K562 (cell line): Measurements from ENCODE around the gene TMEM245. TPM values are rescaled to one million over a fixed set of nuclear protein-coding genes. Genes with fewer than 3 reads are reported as not detected.

Experiments used
- ATAC-seq: fragments of 200-7000 bp; cut with Tn5 transposase; 3 replicates; pipeline ENCODE4 v1.9.1; 2020; ENCODE audit warnings: moderate library complexity
- BruUV-seq: library from RNA; stranded (reverse); fragments of 400-500 nt; replicated peaks from 2 replicates; lab custom pipeline; 2021; lab: Mats Ljungman, UMichigan
- CTCF ChIA-PET: fragments of 300-600 bp; formaldehyde crosslinking; extraction: SDS; loops from one replicate; lab custom pipeline; 2021; ENCODE audit warnings: low intra/inter-chr PET ratio; lab: Yijun Ruan, JAX
- POLR2A ChIA-PET: fragments of 300-600, 350-650 bp; sonication (Branson Sonifier 250); formaldehyde crosslinking; extraction: SDS; loops from one replicate; lab custom pipeline; 2021; ENCODE audit warnings: antibody characterized with exemption, inconsistent platforms; lab: Yijun Ruan, JAX
- DNase-seq, 4 experiments: peaks; one replicate each; pipeline versions ENCODE4 v3.0.0 to v3.0.0-alpha.2; 2011 to 2018; ENCODE audit warnings: low spot score in 3 of 4, mixed read lengths in 3 of 4; ENCODE audit errors: extremely low read depth in 1 of 4
- FAIRE-seq: peaks from 2 replicates; lab custom pipeline; 2011; peaks lifted over from hg19 to GRCh38; lab: Jason Lieb, UNC
- H2AFZ ChIP-seq: 2 replicates; pipeline ENCODE4 v1.6.0; 2011; ENCODE audit warnings: low read depth, low read length, control low read depth, inconsistent platforms
- H3K27ac ChIP-seq: fragments of 200-600 bp; 3 replicates; pipeline ENCODE4 v1.8.0; 2011; ENCODE audit warnings: low read depth, mild to moderate bottlenecking, control low read depth, inconsistent platforms, low read length, moderate library complexity, mixed read lengths; ENCODE audit errors: extremely low read depth
- H3K27me3 ChIP-seq, 2 experiments: fragments of 300-600 bp in 1 of 2; 2 replicates in 1 of 2; 3 replicates in 1 of 2; pipeline versions ENCODE4 v1.6.0 to v1.8.0; 2011; ENCODE audit warnings: inconsistent platforms in 2 of 2, low read length in 2 of 2, mild to moderate bottlenecking in 1 of 2, mixed read lengths in 1 of 2, moderate library complexity in 1 of 2; ENCODE audit not compliant: control insufficient read depth in 2 of 2, insufficient read depth in 2 of 2
- H3K36me3 ChIP-seq: fragments of 300-600 bp; 3 replicates; pipeline ENCODE4 v1.8.0; 2011; ENCODE audit warnings: mild to moderate bottlenecking, low read length, inconsistent platforms; ENCODE audit not compliant: control insufficient read depth, insufficient read depth
- H3K4me1 ChIP-seq, 2 experiments: fragments of 200-600 bp in 1 of 2; replicated peaks in 1 of 2; 2 replicates in 1 of 2; 3 replicates in 1 of 2; pipeline versions ENCODE4 v1.5.1 to v1.8.0; 2011; ENCODE audit warnings: inconsistent platforms in 2 of 2, low read length in 2 of 2, mild to moderate bottlenecking in 1 of 2, mixed read lengths in 1 of 2, moderate library complexity in 1 of 2; ENCODE audit not compliant: control insufficient read depth in 2 of 2, insufficient read depth in 2 of 2
- H3K4me2 ChIP-seq: 2 replicates; pipeline ENCODE4 v1.6.1; 2011; ENCODE audit warnings: low read length, control low read depth, inconsistent platforms, mixed read lengths; ENCODE audit not compliant: insufficient read depth
- H3K4me3 ChIP-seq: fragments of 200-600 bp; sonication (generic), shearing (Covaris generic); 2 replicates; pipeline ENCODE4 v1.5.1; 2016; ENCODE audit warnings: control low read depth, inconsistent platforms
- H3K79me2 ChIP-seq: fragments of 200-600 bp; 3 replicates; pipeline ENCODE4 v1.8.0; 2011; ENCODE audit warnings: low read length, inconsistent platforms; ENCODE audit not compliant: control insufficient read depth, insufficient read depth
- H3K9ac ChIP-seq, 2 experiments: 2 replicates each; pipeline versions ENCODE4 v1.6.0 to v1.6.1; 2011; ENCODE audit warnings: low read depth in 2 of 2, low read length in 2 of 2, control low read depth in 1 of 2, inconsistent platforms in 1 of 2, mild to moderate bottlenecking in 1 of 2, mixed read lengths in 1 of 2; ENCODE audit not compliant: insufficient read depth in 1 of 2
- H3K9me1 ChIP-seq: one replicate; pipeline ENCODE4 v1.6.0; 2011; ENCODE audit warnings: inconsistent platforms, mild to moderate bottlenecking, low read length, moderate library complexity; ENCODE audit not compliant: control insufficient read depth, insufficient read depth
- H3K9me3 ChIP-seq: replicated peaks from 2 replicates; pipeline ENCODE4 v1.5.1; 2011; ENCODE audit warnings: low read depth, low read length, inconsistent platforms; ENCODE audit not compliant: control insufficient read depth, insufficient read depth
- H4K20me1 ChIP-seq: replicated peaks from 2 replicates; pipeline ENCODE4 v1.6.1; 2011; ENCODE audit warnings: low read length, inconsistent platforms, mixed read lengths; ENCODE audit not compliant: control insufficient read depth, insufficient read depth
- CEBPG ChIP-seq, 3 experiments: fragments of 200-800 bp in 1 of 3; sonication (Bioruptor generic) in 1 of 3; sonication (generic) in 1 of 3; formaldehyde crosslinking in 1 of 3; IDR thresholded peaks in 2 of 3; conservative IDR thresholded peaks in 1 of 3; 2 replicates each; pipeline versions ENCODE4 v1.6.1 to v1.8.0; 2016 to 2022; ENCODE audit warnings: missing compliant biosample characterization in 2 of 3, missing genetic modification characterization in 2 of 3, mild to moderate bottlenecking in 1 of 3, missing genetic modification reagents in 1 of 3
- DMBX1 ChIP-seq: fragments of 250-450 bp; sonication (Bioruptor Pico); IDR thresholded peaks from 2 replicates; pipeline ENCODE4 v1.8.0; 2022; ENCODE audit warnings: inconsistent platforms, mild to moderate bottlenecking, moderate library complexity, borderline replicate concordance
- L3MBTL2 ChIP-seq: fragments of 450-650 bp; IDR thresholded peaks from 2 replicates; pipeline ENCODE4 v1.6.1; 2016; ENCODE audit warnings: mild to moderate bottlenecking, moderate library complexity
- LARP7 ChIP-seq: fragments of 450-650 bp; IDR thresholded peaks from 2 replicates; pipeline ENCODE4 v1.6.1; 2016
- LCOR ChIP-seq: sonication (generic); formaldehyde crosslinking; IDR thresholded peaks from 2 replicates; pipeline ENCODE4 v1.8.0; 2022; ENCODE audit warnings: mild to moderate bottlenecking, missing genetic modification reagents
- MTA2 ChIP-seq: fragments of 450-650 bp; IDR thresholded peaks from 2 replicates; pipeline ENCODE4 v1.6.1; 2016; ENCODE audit warnings: low read depth
- NFIX ChIP-seq: fragments of 250-450 bp; sonication (Bioruptor Pico); IDR thresholded peaks from 2 replicates; pipeline ENCODE4 v1.4.0; 2020; ENCODE audit warnings: low read depth, mild to moderate bottlenecking, moderate library complexity
- POLR2AphosphoS2 ChIP-seq: IDR thresholded peaks from 2 replicates; pipeline ENCODE4 v1.6.1; 2012; ENCODE audit warnings: low read length, improper control_type of control experiment
- SRSF3 ChIP-seq: fragments of 200-400 bp; formaldehyde crosslinking; IDR thresholded peaks from 2 replicates; pipeline ENCODE4 v1.6.1; 2016; ENCODE audit warnings: mild to moderate bottlenecking, low read length, moderate library complexity; ENCODE audit not compliant: insufficient read depth
- SUPT5H ChIP-seq: fragments of 450-650 bp; IDR thresholded peaks from 2 replicates; pipeline ENCODE4 v1.6.1; 2016
- TCFL5 ChIP-seq: fragments of 250-450 bp; sonication (Bioruptor Pico); conservative IDR thresholded peaks from 2 replicates; pipeline ENCODE4 v1.6.1; 2021; ENCODE audit warnings: mild to moderate bottlenecking, moderate library complexity, matching md5 sums
- XRCC5 ChIP-seq: fragments of 200-400 bp; formaldehyde crosslinking; IDR thresholded peaks from 2 replicates; pipeline ENCODE4 v1.6.1; 2017; ENCODE audit warnings: low read depth, mild to moderate bottlenecking, low read length
- ZFP30 ChIP-seq: fragments of 250-450 bp; sonication (Bioruptor Pico); IDR thresholded peaks from 2 replicates; pipeline ENCODE4 v1.8.0; 2022; ENCODE audit warnings: moderate library complexity, mild to moderate bottlenecking, inconsistent platforms, borderline replicate concordance
- ZNF354B ChIP-seq: fragments of 250-450 bp; sonication (Bioruptor Pico); IDR thresholded peaks from 2 replicates; pipeline ENCODE4 v1.4.0; 2020
- ZNF589 ChIP-seq: fragments of 200-800 bp; sonication (Bioruptor generic); IDR thresholded peaks from 2 replicates; pipeline ENCODE4 v1.6.1; 2016; ENCODE audit warnings: low read depth, missing genetic modification characterization, missing compliant biosample characterization
- ZNF668 ChIP-seq: fragments of 250-450 bp; sonication (Bioruptor Pico); IDR thresholded peaks from 2 replicates; pipeline ENCODE4 v1.8.0; 2022; ENCODE audit warnings: mild to moderate bottlenecking, inconsistent platforms
- ZNF699 ChIP-seq: fragments of 250-450 bp; sonication (Bioruptor Pico); IDR thresholded peaks from 2 replicates; pipeline ENCODE4 v1.8.0; 2021; ENCODE audit warnings: mild to moderate bottlenecking, moderate library complexity; ENCODE audit not compliant: insufficient replicate concordance
- WGBS: fragments of 100-300 bp; shearing (Covaris generic); methylation state at CpG from one replicate; pipeline ENCODE4 v1.1.6; 2016; ENCODE audit warnings: low coverage, mixed read lengths; ENCODE audit not compliant: insufficient coverage; ENCODE audit errors: missing lambda C conversion rate; 5-methylcytosine and 5-hydroxymethylcytosine counted together
- in situ Hi-C: fragments of 300-500 bp; cut with MboI; formaldehyde crosslinking; loops from 4 replicates; pipeline ENCODE4 v1.15.0; 2018; ENCODE audit warnings: inconsistent platforms, mixed read lengths
- intact Hi-C: fragments of 100-400 bp; cut with micrococcal nuclease; formaldehyde crosslinking; loops from 2 replicates; pipeline ENCODE4 v1.14.2; 2022
- polyA plus RNA-seq, 8 experiments: library from polyadenylated mRNA; depleted of rRNA in 4 of 8; stranded (reverse) in 5 of 8; unstranded in 3 of 8; fragments of >200 nt; fragmentation: Nextera tagmentation in 2 of 8; fragmentation: Illumina TruSeq in 1 of 8; extraction: Ambion mirVana in 2 of 8; extraction: Trizol in 1 of 8; gene quantifications; 2 replicates each; pipeline versions ENCODE4 v1.2.1 to v1.2.3, GENCODE V29; 2011 to 2014; ENCODE audit warnings: inconsistent platforms in 1 of 8, missing spikeins in 1 of 8
- total RNA-seq, 7 experiments: library from RNA; depleted of rRNA in 6 of 7; stranded (reverse); fragments of >200 nt in 6 of 7; fragmentation: Illumina TruSeq in 2 of 7; extraction: Trizol in 2 of 7; gene quantifications; 2 replicates each; pipeline versions ENCODE4 v1.2.1 to v1.2.3, GENCODE V29; 2011 to 2021; ENCODE audit warnings: low replicate concordance in 1 of 7
- TF ChIP-seq, protein P1 (sequence below): fragments of 450-650 bp; formaldehyde crosslinking; IDR thresholded peaks from 2 replicates; pipeline ENCODE4 v1.4.0; 2020; ENCODE audit warnings: mild to moderate bottlenecking, moderate library complexity
- TF ChIP-seq, protein P2 (sequence below): sonication (generic); formaldehyde crosslinking; IDR thresholded peaks from 2 replicates; pipeline ENCODE4 v1.8.0; 2022; ENCODE audit warnings: mild to moderate bottlenecking, missing genetic modification reagents
- TF ChIP-seq, protein P3 (sequence below), 2 experiments: fragments of 450-650 bp in 1 of 2; sonication (generic) in 1 of 2; formaldehyde crosslinking in 1 of 2; IDR thresholded peaks in 1 of 2; conservative IDR thresholded peaks in 1 of 2; 2 replicates each; pipeline versions ENCODE4 v1.6.1 to v1.8.1; 2016 to 2023; ENCODE audit warnings: mild to moderate bottlenecking in 2 of 2, moderate library complexity in 2 of 2, inconsistent platforms in 1 of 2, missing genetic modification reagents in 1 of 2

Gene TMEM245
- total and polyA plus RNA-seq, 9 of the 15 experiments (the other 6 are each of a cell fraction or from before 2014, with no cell fraction given): 8.5 to 43.2 (median 24.3) TPM

DNA sequence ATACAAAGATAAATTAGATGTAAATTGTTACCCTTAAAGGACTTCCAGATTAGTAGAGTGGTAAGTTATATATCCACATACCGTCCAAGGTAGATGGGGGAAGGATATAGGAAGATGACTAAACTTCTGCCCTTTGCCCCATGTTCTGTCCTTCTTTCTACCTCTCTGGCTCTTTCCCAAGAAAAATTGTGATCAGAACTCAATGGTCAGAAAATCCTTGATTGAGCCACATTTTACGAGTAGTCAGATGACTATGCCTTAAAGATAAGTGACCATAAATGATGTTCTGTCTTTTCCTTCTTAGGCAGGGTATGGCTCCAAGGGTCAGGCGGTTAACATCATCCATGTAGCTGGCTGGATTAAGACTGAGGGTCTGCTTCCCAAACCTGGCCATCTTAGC lies 42.9 kb upstream of the TMEM245 start (continued):
- TF ChIP-seq, protein P1, sequence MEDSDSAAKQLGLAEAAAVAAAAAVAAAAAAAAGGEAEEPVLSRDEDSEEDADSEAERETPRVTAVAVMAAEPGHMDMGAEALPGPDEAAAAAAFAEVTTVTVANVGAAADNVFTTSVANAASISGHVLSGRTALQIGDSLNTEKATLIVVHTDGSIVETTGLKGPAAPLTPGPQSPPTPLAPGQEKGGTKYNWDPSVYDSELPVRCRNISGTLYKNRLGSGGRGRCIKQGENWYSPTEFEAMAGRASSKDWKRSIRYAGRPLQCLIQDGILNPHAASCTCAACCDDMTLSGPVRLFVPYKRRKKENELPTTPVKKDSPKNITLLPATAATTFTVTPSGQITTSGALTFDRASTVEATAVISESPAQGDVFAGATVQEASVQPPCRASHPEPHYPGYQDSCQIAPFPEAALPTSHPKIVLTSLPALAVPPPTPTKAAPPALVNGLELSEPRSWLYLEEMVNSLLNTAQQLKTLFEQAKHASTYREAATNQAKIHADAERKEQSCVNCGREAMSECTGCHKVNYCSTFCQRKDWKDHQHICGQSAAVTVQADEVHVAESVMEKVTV: no peak
- no peak for TF ChIP-seq ZNF699
- TF ChIP-seq, protein P2, sequence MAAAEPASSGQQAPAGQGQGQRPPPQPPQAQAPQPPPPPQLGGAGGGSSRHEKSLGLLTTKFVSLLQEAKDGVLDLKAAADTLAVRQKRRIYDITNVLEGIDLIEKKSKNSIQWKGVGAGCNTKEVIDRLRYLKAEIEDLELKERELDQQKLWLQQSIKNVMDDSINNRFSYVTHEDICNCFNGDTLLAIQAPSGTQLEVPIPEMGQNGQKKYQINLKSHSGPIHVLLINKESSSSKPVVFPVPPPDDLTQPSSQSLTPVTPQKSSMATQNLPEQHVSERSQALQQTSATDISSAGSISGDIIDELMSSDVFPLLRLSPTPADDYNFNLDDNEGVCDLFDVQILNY (CRISPR knock-in tag): no peak
- TF ChIP-seq NFIX (CRISPR knock-in tag): no peak

DNA sequence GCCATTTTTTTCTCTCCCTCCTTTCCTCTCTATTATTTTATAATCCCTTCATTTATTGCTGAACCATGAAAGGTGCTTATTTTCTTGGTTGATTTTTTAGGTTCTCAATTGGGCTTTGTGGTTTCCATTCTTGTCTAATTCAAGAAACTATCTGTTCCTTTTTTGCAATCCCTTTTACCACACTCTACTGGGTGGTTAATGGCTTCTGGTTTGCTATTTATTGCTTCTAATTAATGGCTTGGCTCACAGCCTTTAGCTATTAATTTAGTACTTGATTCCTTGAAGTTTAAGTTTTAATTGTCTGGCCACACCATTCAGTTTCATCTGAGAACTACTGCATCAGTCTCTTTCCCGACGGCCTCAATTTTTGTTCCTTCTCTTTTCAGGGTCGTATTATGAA lies 41.7 kb upstream of the TMEM245 start:
- no peak for DNase-seq
- no peak overlapping the region for H3K4me2 ChIP-seq
- ChIA-PET POLR2A (interaction anchor here (0.6 kb wide), 2 partner anchors 93 to 151 kb away, joined by 3 to 4 read pairs; no protein-coding TSS in a partner anchor), CTCF (no interaction called here)
- no peak overlapping the region for H2AFZ ChIP-seq
- no peak overlapping the region for H3K9ac ChIP-seq
- no peak overlapping the region for H3K27ac ChIP-seq
- in situ Hi-C loops (no loop called here), intact Hi-C loops (no loop called here)
- 0 out of 2 replicates have a peak, but pooled peaks cover 2% of the 10 kb centered on the region for H3K9me3 ChIP-seq
- H3K4me3 ChIP-seq: no peak overlapping the region
- 46% methylated on average over 3 of the region's 3 CpGs for WGBS
- H3K27me3 ChIP-seq: no peaks in the 10 kb centered on the region
- H3K36me3 ChIP-seq: no peaks in the 10 kb centered on the region
- H4K20me1 ChIP-seq: no peaks in the 10 kb centered on the region
- ATAC-seq: no peak
- peaks cover 0 to 3% of the 10 kb centered on the region in 2 experiments; a peak in 3 of 5 replicates for H3K4me1 ChIP-seq
- H3K79me2 ChIP-seq: no peaks in the 10 kb centered on the region
- H3K9me1 ChIP-seq: no peaks in the 10 kb centered on the region
- FAIRE-seq: no peak
- no TSS peak for BruUV-seq
- TF ChIP-seq, protein P3, sequence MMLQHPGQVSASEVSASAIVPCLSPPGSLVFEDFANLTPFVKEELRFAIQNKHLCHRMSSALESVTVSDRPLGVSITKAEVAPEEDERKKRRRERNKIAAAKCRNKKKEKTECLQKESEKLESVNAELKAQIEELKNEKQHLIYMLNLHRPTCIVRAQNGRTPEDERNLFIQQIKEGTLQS (IDR thresholded peaks at IDR 0.05): no peak
- TF ChIP-seq, protein P3 (CRISPR knock-in tag; conservative IDR thresholded peaks at IDR 0.05): no peak
- TF ChIP-seq XRCC5 (no peak), SRSF3 (no peak), SUPT5H (no peak), DMBX1 (no peak), LARP7 (no peak), L3MBTL2 (no peak), LCOR (CRISPR knock-in tag) (no peak), ZNF589 (CRISPR knock-in tag) (no peak), ZNF668 (CRISPR knock-in tag) (no peak), MTA2 (no peak), TCFL5 (CRISPR knock-in tag) (no peak), POLR2AphosphoS2 (no peak), CEBPG (CRISPR knock-in tag; IDR thresholded peaks at IDR 0.05) (no peak), CEBPG (tag; conservative IDR thresholded peaks at IDR 0.05 in 1 of 2, IDR thresholded peaks at IDR 0.05 in 1 of 2) (no peak), ZNF354B (CRISPR knock-in tag) (no peak), ZFP30 (no peak)
